GM19193 (cell line): ENCODE measurements around the gene LYZL1.

Source experiments
- POLR2A ChIP-seq: IDR thresholded peaks from 4 replicates; pipeline ENCODE4 v1.6.1; 2011; ENCODE audit not compliant: insufficient read depth, insufficient read length; ENCODE audit errors: extremely low read depth

Gene LYZL1

DNA sequence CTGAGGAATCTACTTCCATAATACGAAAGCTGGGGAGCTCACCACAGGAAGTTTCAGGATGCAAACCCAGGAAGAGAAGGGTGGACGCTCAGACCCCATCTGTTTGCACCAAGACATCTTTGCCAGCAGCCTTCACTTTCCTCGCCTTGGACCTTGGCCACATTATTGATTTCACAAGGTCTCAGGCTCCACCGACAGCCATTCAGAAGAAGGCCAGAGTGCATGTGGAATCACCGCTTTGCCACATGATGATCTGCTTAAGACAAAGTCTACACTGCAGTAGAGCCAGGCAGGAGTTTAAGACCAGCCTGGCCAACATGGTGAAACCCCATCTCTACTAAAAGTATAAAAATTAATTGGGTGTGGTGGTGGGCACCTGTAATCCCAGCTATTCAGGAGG lies 60.0 kb downstream of the LYZL1 start:
- TF ChIP-seq POLR2A, result no peak

GRCh38 chr10:29353305-29353704 lies 64.4 kb downstream of the LYZL1 start:
- TF ChIP-seq POLR2A, result no peak

DNA sequence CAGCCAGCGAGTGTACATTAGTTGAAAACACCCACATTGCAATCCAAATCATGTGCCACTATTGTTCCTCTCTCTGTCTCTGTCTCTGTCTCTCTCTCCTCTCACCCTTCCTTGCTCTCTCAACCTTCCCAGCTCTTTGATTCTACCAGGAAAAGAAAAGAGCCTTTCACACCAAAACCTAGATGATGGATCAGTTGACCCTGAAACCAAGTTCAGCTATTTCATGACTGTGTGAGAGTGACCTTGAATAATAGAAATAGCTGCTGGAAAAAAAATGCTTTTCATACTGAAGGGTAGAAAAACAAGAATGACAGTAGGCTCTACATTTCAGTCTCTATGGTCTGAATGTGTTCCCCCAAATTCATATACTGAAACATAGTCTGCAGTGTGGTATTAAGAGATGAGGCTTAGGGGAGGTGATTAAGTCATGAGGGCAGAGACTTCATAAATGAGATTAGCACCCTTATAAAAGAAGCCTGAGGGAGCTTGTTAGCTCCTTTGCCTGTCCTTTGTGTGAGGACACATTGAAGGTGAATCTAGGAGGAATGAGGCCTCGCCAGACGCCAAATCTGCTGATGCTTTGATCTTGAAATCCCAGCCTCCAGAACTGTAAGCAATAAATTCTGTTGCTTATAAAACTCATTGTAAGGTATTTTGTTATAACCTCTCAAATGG lies 65.2 kb downstream of the LYZL1 start:
- no peak for TF ChIP-seq POLR2A

GRCh38 chr10:29355411-29355991 lies 66.6 kb downstream of the LYZL1 start:
- no peak for TF ChIP-seq POLR2A

- no peak for TF ChIP-seq POLR2A
Observed at GRCh38 chr10:29356931-29357330, 68.1 kb downstream of the LYZL1 start.

GRCh38 chr10:29358010-29358616 lies 69.2 kb downstream of the LYZL1 start:
- no peak for TF ChIP-seq POLR2A
